ENCODE measurements around the gene CEP41. TPM values are rescaled to one million over a fixed set of nuclear protein-coding genes. Genes with fewer than 3 reads are reported as not detected.

Gene CEP41
- total RNA-seq, 1 donor, result 21.6 TPM

DNA sequence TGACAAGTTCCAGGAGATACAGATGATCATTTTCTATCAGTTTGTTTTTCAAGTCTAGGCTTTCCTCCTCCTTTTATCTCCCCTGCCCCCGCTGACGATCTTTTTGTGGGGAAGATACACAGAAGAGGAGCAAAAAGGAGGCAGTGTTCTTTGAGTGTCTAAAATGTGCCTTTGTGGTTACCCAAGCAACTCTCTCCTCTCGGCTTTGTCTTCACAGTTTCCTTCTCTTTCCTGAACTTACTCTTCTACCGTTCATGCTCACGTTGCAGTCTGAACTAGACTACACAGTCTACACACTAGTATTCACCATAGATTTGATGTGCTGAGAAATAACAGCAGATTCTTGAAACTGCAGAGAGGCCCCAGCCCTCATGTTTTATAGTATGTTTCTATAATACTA lies 23.6 kb downstream of the CEP41 start:
- no peak for DNase-seq (ENCODE audit: low read depth)
- no peak for TF ChIP-seq CTCF (IDR thresholded peaks at IDR 0.05; ENCODE audit: insufficient read depth, low read length)
- H3K4me3 ChIP-seq (ENCODE audit: low read depth, low read length), result no peak overlapping the region

GRCh38 chr7:130415006-130415405 lies 25.8 kb downstream of the CEP41 start:
- no peak overlapping the region for H3K4me3 ChIP-seq (ENCODE audit: low read depth, low read length)
- DNase-seq (ENCODE audit: low read depth), result no peak
- TF ChIP-seq CTCF (IDR thresholded peaks at IDR 0.05; ENCODE audit: insufficient read depth, low read length), result no peak

DNA sequence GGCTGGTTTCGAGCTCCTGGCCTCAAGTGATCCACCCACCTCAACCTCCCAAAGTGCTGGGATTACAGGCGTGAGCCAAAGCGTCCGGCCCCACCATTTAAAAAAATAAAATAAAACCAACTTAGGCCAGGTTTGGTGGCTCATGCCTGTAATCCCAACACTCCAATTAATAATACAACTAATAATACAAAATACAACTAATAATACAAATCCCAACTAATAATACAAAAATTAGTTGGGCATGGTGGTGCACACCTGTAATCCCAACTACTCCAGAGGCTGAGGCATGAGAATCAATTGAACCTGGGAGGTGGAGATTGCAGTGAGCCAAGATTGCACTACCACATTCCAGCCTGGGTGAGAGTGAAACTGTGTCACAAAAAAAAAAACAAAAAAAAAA lies 27.6 kb downstream of the CEP41 start:
- DNase-seq (ENCODE audit: low read depth), result no peak
- H3K4me3 ChIP-seq (ENCODE audit: low read depth, low read length), result no peak overlapping the region
- TF ChIP-seq CTCF (IDR thresholded peaks at IDR 0.05; ENCODE audit: insufficient read depth, low read length), result no peak

DNA sequence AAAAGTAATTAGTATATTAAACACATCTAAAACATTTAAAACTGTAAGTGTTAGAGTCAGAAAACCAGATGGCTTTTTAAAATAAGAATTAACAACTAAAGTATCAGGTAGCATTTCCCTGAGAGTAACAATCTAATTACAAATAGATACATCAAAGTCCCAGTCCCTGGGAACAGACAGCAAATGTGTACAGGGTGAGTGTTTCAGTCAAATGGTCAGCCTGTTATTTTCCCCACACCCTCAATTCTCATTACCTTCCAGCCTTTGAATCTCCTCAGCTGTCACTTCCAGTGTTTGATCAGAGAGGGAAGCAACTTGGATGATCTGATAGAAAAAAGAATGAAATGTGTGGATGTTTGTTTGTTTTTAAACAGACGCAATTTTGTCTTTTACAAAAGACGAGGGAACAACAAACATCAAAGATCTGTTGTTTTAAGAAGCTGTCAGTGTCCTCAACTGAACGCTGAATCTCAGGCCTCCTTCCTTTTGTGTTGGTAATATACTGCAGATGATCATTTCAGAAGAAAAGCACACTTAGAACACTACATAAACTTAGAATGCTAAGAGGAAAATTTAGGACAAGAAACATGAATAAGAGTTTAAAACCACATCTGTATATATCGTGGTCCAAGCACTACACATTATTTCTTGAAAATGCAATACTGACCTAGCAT lies 29.8 kb downstream of the CEP41 start:
- TF ChIP-seq CTCF (IDR thresholded peaks at IDR 0.05; ENCODE audit: insufficient read depth, low read length), result no peak
- DNase-seq (ENCODE audit: low read depth), result no peak
- H3K4me3 ChIP-seq (ENCODE audit: low read depth, low read length), result no peak overlapping the region

- TF ChIP-seq CTCF (IDR thresholded peaks at IDR 0.05; ENCODE audit: insufficient read depth, low read length), result no peak
- no peak for DNase-seq (ENCODE audit: low read depth)
- no peak overlapping the region for H3K4me3 ChIP-seq (ENCODE audit: low read depth, low read length)
Measured at GRCh38 chr7:130409712-130410072, 31.1 kb downstream of the CEP41 start.

GRCh38 chr7:130409067-130409711 lies 31.6 kb downstream of the CEP41 start:
- no peak overlapping the region for H3K4me3 ChIP-seq (ENCODE audit: low read depth, low read length)
- peak; percentile 31 for DNase-seq (ENCODE audit: low read depth)
- TF ChIP-seq CTCF (IDR thresholded peaks at IDR 0.05; ENCODE audit: insufficient read depth, low read length), result no peak
